MM.1S (cell line): ENCODE results near the gene SPRED2.

Experiments
- CTCF ChIP-seq: fragments of 300-600 bp; sonication (generic); IDR thresholded peaks from 2 replicates; pipeline ENCODE4 v1.5.1; 2016; ENCODE audit warnings: antibody characterized with exemption, low read length, mixed read lengths
- EZH2 ChIP-seq: fragments of 300-600 bp; sonication (generic); optimal IDR thresholded peaks from 2 replicates; pipeline ENCODE3; 2017; ENCODE audit warnings: low read depth, mild to moderate bottlenecking, antibody characterized with exemption, low read length, mixed read lengths
- EZH2phosphoT487 ChIP-seq: fragments of 300-600 bp; sonication (generic); IDR thresholded peaks from 2 replicates; pipeline ENCODE4 v1.6.1; 2018; ENCODE audit warnings: antibody characterized with exemption, low read length

- TF ChIP-seq CTCF (no peak), EZH2 (no peak), EZH2phosphoT487 (no peak)
Observed at GRCh38 chr2:65373365-65373918, 59.0 kb downstream of the SPRED2 start.
